PFSK-1 (cell line): ENCODE results near the gene DNAH8.

Experiments
- FOXP2 ChIP-seq: optimal IDR thresholded peaks from 2 replicates; pipeline ENCODE3; 2011; ENCODE audit warnings: borderline replicate concordance, control low read depth, inconsistent platforms; ENCODE audit not compliant: insufficient read depth; ENCODE audit errors: extremely low read length, extremely low read depth
- POLR2AphosphoS5 ChIP-seq: IDR thresholded peaks from 2 replicates; pipeline ENCODE4 v1.6.1; 2012; ENCODE audit warnings: low read depth, mild to moderate bottlenecking, control low read depth, low read length, moderate library complexity
- SIN3A ChIP-seq: IDR thresholded peaks from 2 replicates; pipeline ENCODE4 v1.6.1; 2012; ENCODE audit warnings: mild to moderate bottlenecking, low read length, moderate library complexity, borderline replicate concordance; ENCODE audit not compliant: insufficient read depth
- TAF1 ChIP-seq: IDR thresholded peaks from 2 replicates; pipeline ENCODE4 v1.6.1; 2012; ENCODE audit warnings: low read length, control low read depth, borderline replicate concordance; ENCODE audit not compliant: insufficient read depth
- TF ChIP-seq, protein P1 (sequence below), 2 experiments: IDR thresholded peaks; 2 replicates each; pipeline versions ENCODE4 v1.6.1 to v1.8.0; 2011 to 2012; ENCODE audit warnings: low read depth in 2 of 2, low read length in 2 of 2, control low read depth in 1 of 2, inconsistent platforms in 1 of 2, mild to moderate bottlenecking in 1 of 2, moderate library complexity in 1 of 2; ENCODE audit not compliant: insufficient read depth in 1 of 2

The DNAH8 gene

DNA sequence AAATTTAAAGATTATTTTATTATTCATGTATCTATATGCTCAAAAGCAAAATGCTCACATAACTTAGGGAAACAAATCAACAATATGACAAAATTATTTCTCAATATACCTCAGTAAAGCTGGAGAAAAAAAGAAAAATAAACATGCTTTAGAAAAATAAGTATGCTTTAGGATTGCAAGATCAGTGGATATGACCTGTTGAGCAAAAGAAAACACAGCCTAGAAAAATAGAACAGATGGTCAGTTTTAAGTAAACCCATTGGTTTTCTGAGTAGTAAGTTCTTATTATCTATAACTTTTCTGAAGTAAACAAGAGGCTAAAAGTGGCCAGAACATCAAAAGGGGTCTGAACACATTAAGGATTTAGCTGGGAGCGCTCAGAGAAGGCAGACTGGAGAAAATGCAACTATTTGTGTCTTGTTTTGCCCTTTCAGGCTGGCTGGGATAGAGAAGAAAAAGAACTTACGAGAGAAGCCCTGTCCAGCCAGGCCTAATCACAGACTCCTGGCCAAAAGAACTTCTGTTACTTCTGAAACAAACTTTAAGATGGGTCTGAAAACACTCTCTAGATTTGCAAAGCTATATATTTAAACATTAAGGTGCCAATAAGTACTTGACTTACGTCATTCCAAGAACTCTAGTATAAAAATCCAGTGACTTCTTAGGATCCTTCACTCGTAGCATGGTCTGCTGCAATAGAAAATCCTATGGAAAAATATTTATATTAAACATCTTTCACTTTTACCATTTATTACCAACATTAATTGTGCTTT is 28.7 kb upstream of the DNAH8 start:
- TF ChIP-seq FOXP2 (no peak), SIN3A (no peak), POLR2AphosphoS5 (no peak), TAF1 (no peak)
- TF ChIP-seq, protein P1, sequence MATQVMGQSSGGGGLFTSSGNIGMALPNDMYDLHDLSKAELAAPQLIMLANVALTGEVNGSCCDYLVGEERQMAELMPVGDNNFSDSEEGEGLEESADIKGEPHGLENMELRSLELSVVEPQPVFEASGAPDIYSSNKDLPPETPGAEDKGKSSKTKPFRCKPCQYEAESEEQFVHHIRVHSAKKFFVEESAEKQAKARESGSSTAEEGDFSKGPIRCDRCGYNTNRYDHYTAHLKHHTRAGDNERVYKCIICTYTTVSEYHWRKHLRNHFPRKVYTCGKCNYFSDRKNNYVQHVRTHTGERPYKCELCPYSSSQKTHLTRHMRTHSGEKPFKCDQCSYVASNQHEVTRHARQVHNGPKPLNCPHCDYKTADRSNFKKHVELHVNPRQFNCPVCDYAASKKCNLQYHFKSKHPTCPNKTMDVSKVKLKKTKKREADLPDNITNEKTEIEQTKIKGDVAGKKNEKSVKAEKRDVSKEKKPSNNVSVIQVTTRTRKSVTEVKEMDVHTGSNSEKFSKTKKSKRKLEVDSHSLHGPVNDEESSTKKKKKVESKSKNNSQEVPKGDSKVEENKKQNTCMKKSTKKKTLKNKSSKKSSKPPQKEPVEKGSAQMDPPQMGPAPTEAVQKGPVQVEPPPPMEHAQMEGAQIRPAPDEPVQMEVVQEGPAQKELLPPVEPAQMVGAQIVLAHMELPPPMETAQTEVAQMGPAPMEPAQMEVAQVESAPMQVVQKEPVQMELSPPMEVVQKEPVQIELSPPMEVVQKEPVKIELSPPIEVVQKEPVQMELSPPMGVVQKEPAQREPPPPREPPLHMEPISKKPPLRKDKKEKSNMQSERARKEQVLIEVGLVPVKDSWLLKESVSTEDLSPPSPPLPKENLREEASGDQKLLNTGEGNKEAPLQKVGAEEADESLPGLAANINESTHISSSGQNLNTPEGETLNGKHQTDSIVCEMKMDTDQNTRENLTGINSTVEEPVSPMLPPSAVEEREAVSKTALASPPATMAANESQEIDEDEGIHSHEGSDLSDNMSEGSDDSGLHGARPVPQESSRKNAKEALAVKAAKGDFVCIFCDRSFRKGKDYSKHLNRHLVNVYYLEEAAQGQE (IDR thresholded peaks at IDR 0.05; ENCODE audit: insufficient read depth in 1 of 2, low read depth in 2 of 2, low read length in 2 of 2): no peak

DNA sequence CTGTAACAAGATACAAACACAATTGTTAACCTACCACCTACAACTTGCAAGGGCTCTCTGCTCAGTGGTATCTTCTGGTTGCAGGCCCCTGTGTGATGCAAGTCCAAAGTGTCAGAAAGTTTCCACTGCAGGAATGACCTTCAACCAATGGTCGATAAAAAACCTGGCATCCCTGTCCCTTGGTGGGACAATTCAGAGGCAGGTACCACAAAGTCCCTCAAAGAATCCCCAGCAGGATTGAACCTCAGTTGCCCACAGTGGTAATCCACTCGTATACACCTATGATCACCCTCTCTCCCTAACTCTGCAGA is 28.1 kb upstream of the DNAH8 start:
- TF ChIP-seq SIN3A: no peak
- no peak for TF ChIP-seq FOXP2
- TF ChIP-seq, protein P1 (IDR thresholded peaks at IDR 0.05; ENCODE audit: insufficient read depth in 1 of 2, low read depth in 2 of 2, low read length in 2 of 2): no peak
- no peak for TF ChIP-seq TAF1

DNA sequence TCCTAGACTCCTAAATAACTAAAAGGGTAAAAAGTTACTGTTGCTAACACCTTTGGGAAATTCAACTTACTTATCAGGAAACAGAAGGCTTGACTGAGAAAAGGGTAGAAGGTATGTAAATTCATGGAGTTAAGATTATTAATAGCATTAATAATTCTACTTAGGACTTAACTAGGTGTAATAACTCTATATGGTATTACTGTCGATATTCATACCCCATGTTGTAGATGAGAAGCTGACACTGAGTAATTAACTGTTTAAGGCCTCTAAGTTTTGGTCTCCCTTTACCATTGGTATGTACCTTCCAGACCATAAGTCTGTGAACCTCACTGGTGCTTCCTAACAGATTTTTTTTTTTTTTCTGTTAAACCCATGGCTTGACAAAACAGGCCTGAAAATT is 27.6 kb upstream of the DNAH8 start:
- TF ChIP-seq TAF1 (no peak), FOXP2 (no peak), SIN3A (no peak)
- TF ChIP-seq, protein P1 (IDR thresholded peaks at IDR 0.05; ENCODE audit: insufficient read depth in 1 of 2, low read depth in 2 of 2, low read length in 2 of 2): no peak

DNA sequence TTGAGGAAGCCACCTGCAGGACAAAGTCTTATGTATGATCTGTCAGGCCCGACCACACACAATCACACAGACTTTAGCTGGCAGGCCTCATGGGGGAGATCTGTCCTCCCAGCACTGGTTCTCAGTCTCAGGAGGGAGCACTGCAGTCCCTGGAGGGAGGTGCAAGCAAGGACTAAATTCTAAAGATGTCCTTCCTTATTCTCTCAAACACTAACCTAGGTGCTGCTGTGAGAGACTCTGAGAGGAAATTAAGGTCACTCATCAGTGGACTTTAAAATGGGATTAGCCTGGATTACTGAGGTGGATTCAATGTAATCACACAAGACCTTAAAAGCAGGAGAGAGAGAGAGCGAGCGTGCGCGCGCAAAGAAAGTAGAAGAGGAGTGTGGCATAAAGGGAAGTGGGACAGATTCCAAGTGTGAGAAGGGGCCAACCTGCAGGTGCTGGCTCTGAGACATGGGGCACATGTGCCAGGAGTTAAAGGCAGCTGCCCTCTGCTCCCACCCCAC is 26.5 kb upstream of the DNAH8 start:
- TF ChIP-seq FOXP2: no peak
- TF ChIP-seq TAF1: no peak
- TF ChIP-seq, protein P1 (IDR thresholded peaks at IDR 0.05; ENCODE audit: insufficient read depth in 1 of 2, low read depth in 2 of 2, low read length in 2 of 2): no peak
- TF ChIP-seq POLR2AphosphoS5: no peak
- TF ChIP-seq SIN3A: no peak
